NT2/D1 (cell line): ENCODE measurements around the gene RCSD1.

ENCODE experiments used
- SUZ12 ChIP-seq: IDR thresholded peaks from 2 replicates; pipeline ENCODE4 v1.6.1; 2011; ENCODE audit not compliant: insufficient read length, insufficient read depth; ENCODE audit errors: extremely low read depth
- ZNF274 ChIP-seq: IDR thresholded peaks from 2 replicates; pipeline ENCODE4 v1.6.1; 2011; ENCODE audit warnings: mild to moderate bottlenecking, low read depth, low read length

- TF ChIP-seq ZNF274 (no peak), SUZ12 (no peak)
Observed at GRCh38 chr1:167650269-167651160, 20.5 kb downstream of the RCSD1 start.
